ENCODE results near the gene PPARGC1A. TPM values are rescaled to one million over a fixed set of nuclear protein-coding genes. Genes with fewer than 3 reads are reported as not detected.

Gene PPARGC1A
- total and polyA plus RNA-seq, 10 of the 15 experiments (the other 5 are each of a cell fraction or from before 2014, with no cell fraction given), result 0.01 to 0.05 (median 0.04) TPM; not detected in 7

- Histone ChIP-seq H3K4me3 (no peak overlapping the region), H3K27me3 (replicated peaks in 1 of 2; ENCODE audit: control insufficient read depth in 2 of 2, insufficient read depth in 2 of 2, low read length in 1 of 2) (no peaks in the 10 kb centered on the region; a peak in 1 of 4 replicates), H3K4me2 (ENCODE audit: control insufficient read depth, insufficient read depth) (no peak overlapping the region), H3K9ac (ENCODE audit: control insufficient read depth, insufficient read depth, low read length) (no peak overlapping the region), H3K36me3 (ENCODE audit: control insufficient read depth in 2 of 2, insufficient read depth in 2 of 2, low read length in 1 of 2) (no peaks in the 10 kb centered on the region), H3K4me1 (ENCODE audit: control insufficient read depth, insufficient read depth, low read length) (no peaks in the 10 kb centered on the region), H2AFZ (ENCODE audit: control insufficient read depth, low read depth, low read length) (no peak overlapping the region), H3K79me2 (ENCODE audit: control insufficient read depth, insufficient read depth, low read length) (no peaks in the 10 kb centered on the region), H3K27ac (ENCODE audit: control insufficient read depth, insufficient read depth) (no peak overlapping the region), H3K9me3 (replicated peaks; ENCODE audit: control insufficient read depth, insufficient read depth, low read length) (no peaks in the 10 kb centered on the region), H4K20me1 (ENCODE audit: control insufficient read depth, insufficient read depth) (no peaks in the 10 kb centered on the region)
- intact Hi-C loops (cut with micrococcal nuclease; ENCODE audit: unreplicated experiment) (no loop called here), in situ Hi-C loops (cut with MboI) (no loop called here)
- SMC1A ChIA-PET (ENCODE audit: uncharacterized antibody, unreplicated experiment), result interaction anchor here (0.7 kb wide), 1 partner anchor 40 kb away, joined by 3 read pairs; no protein-coding TSS in a partner anchor
- DNase-seq (ENCODE audit: low read depth, low spot score), result no peak
- RAD21 ChIA-PET (ENCODE audit: unreplicated experiment), result no interaction called here
- no peak for FAIRE-seq
- no peak for ATAC-seq
- no TSS peak for BruUV-seq (replicated peaks)
- CTCF ChIA-PET, result no interaction called here
- WGBS (ENCODE audit: insufficient coverage, insufficient replicate concordance, low lambda C conversion rate, missing lambda C conversion rate), result 14% methylated on average over 6 of the region's 6 CpGs
- no peak for TF ChIP-seq BCL11A (IDR thresholded peaks at IDR 0.05; ENCODE audit: low read depth, low read length)
- no peak for TF ChIP-seq IKZF1 (conservative IDR thresholded peaks at IDR 0.05)
- no peak for TF ChIP-seq SKIL (IDR thresholded peaks at IDR 0.05; ENCODE audit: low read depth, poor library complexity, severe bottlenecking)
- TF ChIP-seq ASH2L (IDR thresholded peaks at IDR 0.05; ENCODE audit: borderline replicate concordance, low read depth), result no peak
- no peak for TF ChIP-seq TARDBP (IDR thresholded peaks at IDR 0.05; ENCODE audit: borderline replicate concordance)
- TF ChIP-seq MYC (IDR thresholded peaks at IDR 0.05; ENCODE audit: insufficient read depth, insufficient read length, insufficient replicate concordance, low read length, severe bottlenecking), result no peak
- POLR2A ChIA-PET, result no interaction called here
Measured at GRCh38 chr4:23900636-23901035, 10.8 kb upstream of the PPARGC1A start.

- intact Hi-C loops (cut with micrococcal nuclease; ENCODE audit: unreplicated experiment) (no loop called here), in situ Hi-C loops (cut with MboI) (no loop called here)
- H2AFZ ChIP-seq (ENCODE audit: control insufficient read depth, low read depth, low read length), result no peak overlapping the region
- no TSS peak for BruUV-seq (replicated peaks)
- ChIA-PET RAD21 (ENCODE audit: unreplicated experiment) (no interaction called here), SMC1A (ENCODE audit: uncharacterized antibody, unreplicated experiment) (no interaction called here), CTCF (no interaction called here), POLR2A (no interaction called here)
- H3K36me3 ChIP-seq (ENCODE audit: control insufficient read depth in 2 of 2, insufficient read depth in 2 of 2, low read length in 1 of 2), result no peaks in the 10 kb centered on the region
- no peaks in the 10 kb centered on the region for H3K9me3 ChIP-seq (replicated peaks; ENCODE audit: control insufficient read depth, insufficient read depth, low read length)
- no peaks in the 10 kb centered on the region for H3K4me1 ChIP-seq (ENCODE audit: control insufficient read depth, insufficient read depth, low read length)
- no peak for ATAC-seq
- H4K20me1 ChIP-seq (ENCODE audit: control insufficient read depth, insufficient read depth), result no peaks in the 10 kb centered on the region
- no peaks in the 10 kb centered on the region; a peak in 1 of 4 replicates for H3K27me3 ChIP-seq (replicated peaks in 1 of 2; ENCODE audit: control insufficient read depth in 2 of 2, insufficient read depth in 2 of 2, low read length in 1 of 2)
- H3K4me2 ChIP-seq (ENCODE audit: control insufficient read depth, insufficient read depth), result no peak overlapping the region
- no peak for DNase-seq (ENCODE audit: low read depth, low spot score)
- WGBS (ENCODE audit: insufficient coverage, insufficient replicate concordance, low lambda C conversion rate, missing lambda C conversion rate), result 24% methylated on average over 4 of the region's 4 CpGs
- no peak overlapping the region for H3K4me3 ChIP-seq
- H3K27ac ChIP-seq (ENCODE audit: control insufficient read depth, insufficient read depth), result no peak overlapping the region
- no peak for FAIRE-seq
- H3K9ac ChIP-seq (ENCODE audit: control insufficient read depth, insufficient read depth, low read length), result no peak overlapping the region
- H3K79me2 ChIP-seq (ENCODE audit: control insufficient read depth, insufficient read depth, low read length), result no peaks in the 10 kb centered on the region
- no peak for TF ChIP-seq DPF2 (IDR thresholded peaks at IDR 0.05)
- no peak for TF ChIP-seq TCF3 (IDR thresholded peaks at IDR 0.05; ENCODE audit: borderline replicate concordance, insufficient read depth, low read depth, low read length)
- no peak for TF ChIP-seq IRF5 (IDR thresholded peaks at IDR 0.05; ENCODE audit: borderline replicate concordance)
- no peak for TF ChIP-seq ZZZ3 (IDR thresholded peaks at IDR 0.05; ENCODE audit: control insufficient read depth, insufficient read length, low read depth)
- no peak for TF ChIP-seq ATF7 (IDR thresholded peaks at IDR 0.05; ENCODE audit: low read depth)
- TF ChIP-seq ZBTB11 (CRISPR knock-in tag; IDR thresholded peaks at IDR 0.05), result no peak
Measured at GRCh38 chr4:23899565-23899964, 9.7 kb upstream of the PPARGC1A start.
